ENCODE measurements around the gene HS2ST1. TPM values are rescaled to one million over a fixed set of nuclear protein-coding genes. Genes with fewer than 3 reads are reported as not detected.
"Not testable (repeated sequence)": the region's sequence is repeated elsewhere in the genome, so short reads cannot be mapped to it uniquely, and the experiment has no call there.

Gene HS2ST1
- 10 to 100 TPM; 20.6 to 23.0 TPM for total RNA-seq

GRCh38 chr1:86914601-86914997 lies at the start of gene HS2ST1:
TSS of gene HS2ST1 (plus strand) at chr1:86914635.
- no peak for DNase-seq
- Mint-ChIP-seq H3K27me3 (no peaks in the 10 kb centered on the region), H3K4me3 (no peak within 1 kb of the TSS), H3K36me3 (ENCODE audit: low read depth) (peaks cover 24% of the 10 kb centered on the region), H3K27ac (no peak within 1 kb of the TSS), H3K4me1 (peaks cover 37% of the 10 kb centered on the region), H3K9me3 (no peaks in the 10 kb centered on the region)
- POLR2A ChIA-PET = interaction anchor here (1.0 kb wide), 1 partner anchor 210 kb away, joined by 4 read pairs; the partner anchor contains the start of gene SH3GLB1
- CTCF ChIA-PET = interaction anchor here (0.6 to 2.6 kb wide), 5 partner anchors 12 to 210 kb away, joined by 3 to 14 read pairs (median 4); partner anchors contain the start of gene SH3GLB1

DNA sequence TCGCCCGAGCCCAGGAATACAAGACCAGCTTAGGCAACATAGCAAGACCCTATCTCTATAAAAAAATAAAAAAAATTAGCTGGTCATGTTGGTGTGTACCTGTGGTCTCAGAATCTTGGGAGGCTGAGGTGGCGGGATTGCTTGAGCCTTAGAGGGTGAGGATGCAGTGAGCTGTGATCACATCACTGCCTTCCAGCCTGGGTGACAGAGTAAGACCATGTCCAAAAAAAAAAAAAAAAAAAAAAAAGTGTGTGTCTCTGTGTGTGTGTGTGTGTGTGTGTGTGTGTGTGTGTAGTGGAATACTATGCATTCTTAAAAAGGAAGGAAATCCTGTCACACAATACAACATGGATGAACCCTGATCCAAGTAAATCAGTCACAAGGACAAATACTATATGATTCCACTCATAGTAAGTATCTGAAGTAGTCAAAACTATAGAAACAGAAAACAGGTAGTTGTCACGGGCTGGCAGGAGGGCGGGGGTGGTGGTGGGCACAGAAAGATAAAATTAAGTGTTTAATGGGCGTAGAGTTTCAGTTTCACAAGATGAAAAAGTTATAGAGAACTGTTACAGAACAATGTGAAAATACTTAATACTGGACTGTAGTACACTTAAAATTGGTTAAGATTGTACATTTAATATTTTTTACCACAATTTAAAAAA lies 48.3 kb upstream of the HS2ST1 start:
- H3K27me3 Mint-ChIP-seq = no peaks in the 10 kb centered on the region
- no peak overlapping the region for H3K27ac Mint-ChIP-seq
- H3K9me3 Mint-ChIP-seq = no peaks in the 10 kb centered on the region
- peaks cover 9% of the 10 kb centered on the region for H3K4me1 Mint-ChIP-seq
- DNase-seq = no peak
- CTCF ChIA-PET = no interaction called here
- H3K4me3 Mint-ChIP-seq = no peak overlapping the region
- POLR2A ChIA-PET = no interaction called here
- H3K36me3 Mint-ChIP-seq (ENCODE audit: low read depth) = peaks cover 22% of the 10 kb centered on the region

DNA sequence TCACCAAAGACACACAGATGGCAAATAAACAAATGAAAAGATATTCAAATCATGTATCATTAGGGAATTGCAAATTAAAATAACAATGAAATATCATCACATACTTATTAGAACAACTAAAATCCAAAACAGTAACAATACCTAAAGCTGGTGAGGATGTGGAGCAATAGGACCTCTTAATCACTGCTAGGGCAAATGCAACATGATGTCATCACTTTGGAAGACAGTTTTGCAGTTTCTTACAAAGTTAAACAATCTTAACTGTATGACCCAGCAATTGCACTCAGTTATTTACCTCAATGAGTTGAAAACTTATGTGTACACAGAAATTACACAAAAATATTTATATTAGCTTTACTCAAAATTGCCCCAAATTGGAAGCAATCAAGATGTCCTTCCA lies 47.8 kb upstream of the HS2ST1 start:
- H3K4me3 Mint-ChIP-seq = no peak overlapping the region
- POLR2A ChIA-PET = no interaction called here
- H3K27ac Mint-ChIP-seq = no peak overlapping the region
- peaks cover 9% of the 10 kb centered on the region for H3K4me1 Mint-ChIP-seq
- H3K27me3 Mint-ChIP-seq = no peaks in the 10 kb centered on the region
- DNase-seq = no peak
- CTCF ChIA-PET = no interaction called here
- H3K9me3 Mint-ChIP-seq = no peaks in the 10 kb centered on the region
- H3K36me3 Mint-ChIP-seq (ENCODE audit: low read depth) = peaks cover 19% of the 10 kb centered on the region

- H3K4me3 Mint-ChIP-seq, H3K27me3 Mint-ChIP-seq, H3K9me3 Mint-ChIP-seq, CTCF ChIA-PET, H3K4me1 Mint-ChIP-seq, POLR2A ChIA-PET, DNase-seq, H3K27ac Mint-ChIP-seq: not testable (repeated sequence)
- peaks cover 19% of the 10 kb centered on the region for H3K36me3 Mint-ChIP-seq (ENCODE audit: low read depth)
Measured at GRCh38 chr1:86867278-86867677, 47.2 kb upstream of the HS2ST1 start.

DNA sequence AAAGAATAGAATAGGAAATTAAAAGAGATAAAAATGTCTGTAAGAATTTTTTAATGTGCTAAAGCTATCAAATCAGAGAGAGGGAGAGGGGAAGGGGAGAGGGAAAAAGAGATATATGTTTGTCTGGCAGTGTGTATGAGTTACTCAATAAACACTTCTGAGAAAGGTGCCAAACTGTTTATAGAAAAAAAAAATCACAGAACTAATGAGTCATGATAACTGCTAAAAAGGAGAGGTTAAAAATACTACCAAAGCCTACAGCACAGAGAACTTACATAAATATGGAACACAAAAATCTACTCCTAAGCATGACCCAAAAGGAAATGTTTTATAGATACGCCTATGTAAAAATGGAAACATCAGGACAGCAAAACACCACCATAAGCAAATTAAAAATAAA lies 46.0 kb upstream of the HS2ST1 start:
- peaks cover 18% of the 10 kb centered on the region for H3K36me3 Mint-ChIP-seq (ENCODE audit: low read depth)
- ChIA-PET POLR2A (no interaction called here), CTCF (no interaction called here)
- peaks cover 9% of the 10 kb centered on the region for H3K4me1 Mint-ChIP-seq
- no peak overlapping the region for H3K27ac Mint-ChIP-seq
- no peak overlapping the region for H3K4me3 Mint-ChIP-seq
- H3K9me3 Mint-ChIP-seq = no peaks in the 10 kb centered on the region
- no peaks in the 10 kb centered on the region for H3K27me3 Mint-ChIP-seq
- DNase-seq = no peak

DNA sequence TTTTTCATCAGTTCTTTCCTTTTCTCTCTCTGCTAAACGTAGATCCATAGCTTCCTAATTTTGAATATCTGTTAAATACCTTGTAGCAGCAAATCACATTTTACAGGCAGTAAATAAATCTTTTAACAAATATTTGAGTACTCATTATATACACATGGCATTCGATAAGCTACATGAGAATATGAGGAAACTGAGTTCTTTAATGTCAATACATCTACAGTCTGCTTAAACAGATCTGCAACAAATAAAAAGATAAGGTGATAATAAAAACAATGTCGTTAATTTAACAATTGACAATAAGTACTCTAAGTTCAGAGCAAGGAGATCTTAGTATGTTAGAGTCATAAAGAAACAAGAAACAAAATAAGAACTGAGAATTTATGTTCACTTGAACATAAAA lies 43.4 kb upstream of the HS2ST1 start:
- peaks cover 8% of the 10 kb centered on the region for H3K4me1 Mint-ChIP-seq
- no peak overlapping the region for H3K4me3 Mint-ChIP-seq
- H3K9me3 Mint-ChIP-seq = no peaks in the 10 kb centered on the region
- no peak for DNase-seq
- no peak overlapping the region for H3K27ac Mint-ChIP-seq
- CTCF ChIA-PET = no interaction called here
- POLR2A ChIA-PET = interaction anchor here (0.6 kb wide), 2 partner anchors 31 to 1923 kb away, joined by 3 to 6 read pairs; no protein-coding TSS in a partner anchor
- peaks cover 24% of the 10 kb centered on the region for H3K36me3 Mint-ChIP-seq (ENCODE audit: low read depth)
- no peaks in the 10 kb centered on the region for H3K27me3 Mint-ChIP-seq

DNA sequence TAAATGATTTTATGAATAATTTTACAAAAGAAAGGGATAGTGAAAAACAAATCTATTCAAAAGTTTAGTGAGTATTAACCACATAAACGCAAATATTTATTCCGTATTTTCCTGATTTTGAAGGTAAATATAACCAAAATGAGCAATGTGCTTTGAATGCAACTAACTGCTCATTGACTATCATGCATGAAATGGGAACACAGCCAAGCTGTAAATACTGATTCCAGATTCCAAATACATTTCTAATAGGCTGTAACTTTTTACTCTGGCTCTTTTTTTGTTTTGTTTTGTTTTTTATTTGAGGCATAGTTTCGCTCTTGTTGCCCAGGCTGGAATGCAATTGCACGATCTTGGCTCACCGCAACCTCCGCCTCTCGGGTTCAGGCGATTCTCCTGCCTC lies 42.3 kb upstream of the HS2ST1 start:
- no peak overlapping the region for H3K27ac Mint-ChIP-seq
- H3K27me3 Mint-ChIP-seq = no peaks in the 10 kb centered on the region
- ChIA-PET CTCF (interaction anchor here (2.0 kb wide), 1 partner anchor 8 kb away, joined by 5 read pairs; no protein-coding TSS in a partner anchor), POLR2A (no interaction called here)
- H3K4me3 Mint-ChIP-seq = no peak overlapping the region
- no peak for DNase-seq
- no peaks in the 10 kb centered on the region for H3K9me3 Mint-ChIP-seq
- peaks cover 21% of the 10 kb centered on the region for H3K36me3 Mint-ChIP-seq (ENCODE audit: low read depth)
- peaks cover 4% of the 10 kb centered on the region for H3K4me1 Mint-ChIP-seq

DNA sequence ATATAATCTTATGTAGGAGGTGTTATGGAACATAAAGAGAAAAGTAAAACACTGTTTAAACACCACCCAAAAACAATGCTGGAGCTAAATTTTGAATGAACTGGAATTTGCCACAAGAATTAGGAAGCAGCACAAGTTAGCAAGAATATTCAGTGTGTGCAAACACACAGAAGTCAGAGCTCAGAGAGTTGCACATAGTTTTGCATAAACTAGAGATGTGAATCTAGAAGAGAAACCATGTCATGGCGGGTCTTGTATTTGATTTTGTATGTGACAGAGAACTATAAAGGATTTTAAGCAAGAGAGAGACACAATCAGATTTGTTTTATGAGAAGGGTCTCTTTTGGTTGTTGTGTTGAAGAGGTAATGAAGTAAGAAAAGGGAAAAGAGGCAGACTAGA lies 38.7 kb upstream of the HS2ST1 start:
- H3K4me1 Mint-ChIP-seq = no peaks in the 10 kb centered on the region
- no peak for DNase-seq
- peaks cover 24% of the 10 kb centered on the region for H3K36me3 Mint-ChIP-seq (ENCODE audit: low read depth)
- H3K27me3 Mint-ChIP-seq = no peaks in the 10 kb centered on the region
- no peaks in the 10 kb centered on the region for H3K9me3 Mint-ChIP-seq
- no peak overlapping the region for H3K27ac Mint-ChIP-seq
- POLR2A ChIA-PET = no interaction called here
- CTCF ChIA-PET = no interaction called here
- H3K4me3 Mint-ChIP-seq = no peak overlapping the region

DNA sequence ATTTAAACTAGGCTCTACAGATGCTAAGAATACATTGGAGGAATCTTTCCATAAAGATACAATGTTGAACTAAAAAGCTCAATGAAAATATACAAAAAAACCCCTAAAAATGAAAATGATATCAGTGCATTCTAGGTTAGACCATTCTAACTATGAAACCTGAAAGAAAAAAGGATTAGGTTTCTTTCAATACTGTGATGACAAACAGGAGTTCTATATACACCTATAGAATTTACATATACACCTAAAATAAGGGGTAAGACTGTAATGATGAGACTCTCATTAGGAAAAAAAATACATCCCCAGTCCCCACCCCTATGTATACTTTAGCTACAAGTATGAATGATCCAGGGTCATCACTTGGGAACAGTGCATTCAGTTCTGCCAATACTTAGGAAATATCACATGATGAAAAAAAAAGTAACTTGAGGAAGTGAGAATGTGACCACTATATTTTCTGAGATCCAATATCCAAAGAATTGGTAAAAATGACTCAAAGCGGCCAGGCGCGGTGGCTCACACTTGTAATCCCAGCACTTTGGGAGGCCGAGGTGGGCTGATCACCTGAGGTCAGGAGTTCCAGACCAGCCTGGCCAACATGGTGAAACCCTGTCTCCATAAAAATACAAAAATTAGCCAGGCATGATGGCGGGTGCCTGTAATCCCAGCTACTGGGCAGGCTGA lies 26.8 kb upstream of the HS2ST1 start:
- peaks cover 3% of the 10 kb centered on the region for H3K4me1 Mint-ChIP-seq
- H3K27ac Mint-ChIP-seq = no peak overlapping the region
- H3K36me3 Mint-ChIP-seq (ENCODE audit: low read depth) = peaks cover 13% of the 10 kb centered on the region
- H3K9me3 Mint-ChIP-seq = peaks cover 2% of the 10 kb centered on the region
- DNase-seq = no peak
- CTCF ChIA-PET = interaction anchor here (0.6 kb wide), 1 partner anchor 1180 kb away, joined by 3 read pairs; no protein-coding TSS in a partner anchor
- H3K27me3 Mint-ChIP-seq = no peaks in the 10 kb centered on the region
- POLR2A ChIA-PET = no interaction called here
- H3K4me3 Mint-ChIP-seq = no peak overlapping the region

- H3K27ac Mint-ChIP-seq = no peak overlapping the region
- peaks cover 13% of the 10 kb centered on the region for H3K36me3 Mint-ChIP-seq (ENCODE audit: low read depth)
- peaks cover 3% of the 10 kb centered on the region for H3K4me1 Mint-ChIP-seq
- POLR2A ChIA-PET = no interaction called here
- H3K4me3 Mint-ChIP-seq = no peak overlapping the region
- no peaks in the 10 kb centered on the region for H3K27me3 Mint-ChIP-seq
- peaks cover 2% of the 10 kb centered on the region for H3K9me3 Mint-ChIP-seq
- CTCF ChIA-PET = interaction anchor here (0.6 to 0.8 kb wide), 2 partner anchors 15 to 1180 kb away, joined by 3 read pairs; no protein-coding TSS in a partner anchor
- no peak for DNase-seq
Measured at GRCh38 chr1:86888327-86888726, 26.1 kb upstream of the HS2ST1 start.

DNA sequence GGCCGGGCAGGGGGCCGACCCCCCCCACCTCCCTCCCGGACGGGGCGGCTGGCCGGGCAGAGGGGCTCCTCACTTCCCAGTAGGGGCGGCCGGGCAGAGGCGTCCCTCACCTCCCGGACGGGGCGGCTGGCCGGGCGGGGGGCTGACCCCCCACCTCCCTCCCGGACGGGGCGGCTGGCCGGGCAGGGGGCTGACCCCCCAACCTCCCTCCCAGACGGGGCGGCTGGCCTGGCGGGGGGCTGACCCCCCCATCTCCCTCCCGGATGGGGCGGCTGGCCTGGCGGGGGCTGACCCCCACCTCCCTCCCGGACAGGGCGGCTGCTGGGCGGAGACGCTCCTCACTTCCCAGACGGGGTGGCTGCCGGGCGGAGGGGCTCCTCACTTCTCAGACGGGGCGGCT lies 15.0 kb upstream of the HS2ST1 start:
- H3K9me3 Mint-ChIP-seq, H3K4me1 Mint-ChIP-seq, DNase-seq, H3K27me3 Mint-ChIP-seq, CTCF ChIA-PET, H3K27ac Mint-ChIP-seq, H3K4me3 Mint-ChIP-seq, POLR2A ChIA-PET: not testable (repeated sequence)
- H3K36me3 Mint-ChIP-seq (ENCODE audit: low read depth) = peaks cover 34% of the 10 kb centered on the region

- Mint-ChIP-seq H3K27ac (no peak overlapping the region), H3K9me3 (no peaks in the 10 kb centered on the region), H3K27me3 (no peaks in the 10 kb centered on the region), H3K36me3 (ENCODE audit: low read depth) (peaks cover 46% of the 10 kb centered on the region), H3K4me1 (peaks cover 24% of the 10 kb centered on the region), H3K4me3 (no peak overlapping the region)
- no peak for DNase-seq
- ChIA-PET CTCF (no interaction called here), POLR2A (no interaction called here)
Measured at GRCh38 chr1:86905875-86906274, 8.6 kb upstream of the HS2ST1 start.

- ChIA-PET POLR2A (no interaction called here), CTCF (no interaction called here)
- H3K9me3 Mint-ChIP-seq = no peaks in the 10 kb centered on the region
- H3K27ac Mint-ChIP-seq = no peak overlapping the region
- peaks cover 29% of the 10 kb centered on the region for H3K4me1 Mint-ChIP-seq
- H3K4me3 Mint-ChIP-seq = no peak overlapping the region
- H3K27me3 Mint-ChIP-seq = no peaks in the 10 kb centered on the region
- no peak for DNase-seq
- peaks cover 46% of the 10 kb centered on the region for H3K36me3 Mint-ChIP-seq (ENCODE audit: low read depth)
Measured at GRCh38 chr1:86906419-86906818, 8.0 kb upstream of the HS2ST1 start.

Data from activated CD4-positive, alpha-beta T cell treated with anti-CD3 and anti-CD28 coated beads, Interleukin-2, amount 10 ng/mL, durations not matched to agents 7 days and 5 days (primary cell).